ENCODE measurements around the gene NTPCR.
A peak's percentile ranks its signal among the peaks of the same experiment; 100 is the strongest.
"Not testable (repeated sequence)": the region's sequence is repeated elsewhere in the genome, so short reads cannot be mapped to it uniquely, and the experiment has no call there.

The NTPCR gene

GRCh38 chr1:232927166-232927565 lies 23.2 kb upstream of the NTPCR start:
- not testable (repeated sequence) for DNase-seq (ENCODE audit: low read depth, low spot score)

DNA sequence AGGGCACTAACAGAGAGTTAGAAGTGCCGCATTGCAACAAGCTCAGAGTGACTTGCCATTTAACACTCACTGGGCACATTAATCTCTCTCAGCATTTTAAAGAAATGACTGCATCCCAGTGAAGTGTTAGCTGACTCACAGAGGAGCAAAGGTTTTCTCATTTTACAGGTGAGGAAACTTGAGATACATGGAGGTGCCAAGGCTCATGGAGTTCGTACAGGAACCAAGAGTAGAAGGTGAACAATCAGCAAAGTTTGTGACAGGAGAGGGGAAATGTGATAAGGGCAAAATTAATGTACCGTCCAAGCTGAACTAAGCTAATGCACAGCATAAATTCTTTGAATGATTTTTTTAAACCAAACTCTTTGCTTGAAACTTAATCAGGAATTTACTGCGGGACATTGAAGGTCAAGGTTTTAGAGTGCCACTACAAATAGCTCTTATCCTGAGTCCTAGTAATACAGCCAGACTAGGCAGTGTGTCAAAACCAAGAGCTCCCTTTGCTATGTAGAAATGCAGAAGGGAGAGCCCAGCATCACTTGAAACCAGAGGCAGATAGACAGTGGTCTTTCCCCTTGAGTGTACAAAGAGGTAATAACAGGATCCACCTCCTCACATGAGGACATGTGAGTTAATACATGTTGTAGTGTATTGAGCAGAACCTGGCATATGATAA lies 22.4 kb upstream of the NTPCR start:
- no peak for DNase-seq (ENCODE audit: low read depth, low spot score)

- DNase-seq (ENCODE audit: low read depth, low spot score): no peak
Observed at GRCh38 chr1:232932486-232933425, 17.7 kb upstream of the NTPCR start.

GRCh38 chr1:232936941-232937340 lies 13.5 kb upstream of the NTPCR start:
- DNase-seq (ENCODE audit: low read depth, low spot score): no peak

DNA sequence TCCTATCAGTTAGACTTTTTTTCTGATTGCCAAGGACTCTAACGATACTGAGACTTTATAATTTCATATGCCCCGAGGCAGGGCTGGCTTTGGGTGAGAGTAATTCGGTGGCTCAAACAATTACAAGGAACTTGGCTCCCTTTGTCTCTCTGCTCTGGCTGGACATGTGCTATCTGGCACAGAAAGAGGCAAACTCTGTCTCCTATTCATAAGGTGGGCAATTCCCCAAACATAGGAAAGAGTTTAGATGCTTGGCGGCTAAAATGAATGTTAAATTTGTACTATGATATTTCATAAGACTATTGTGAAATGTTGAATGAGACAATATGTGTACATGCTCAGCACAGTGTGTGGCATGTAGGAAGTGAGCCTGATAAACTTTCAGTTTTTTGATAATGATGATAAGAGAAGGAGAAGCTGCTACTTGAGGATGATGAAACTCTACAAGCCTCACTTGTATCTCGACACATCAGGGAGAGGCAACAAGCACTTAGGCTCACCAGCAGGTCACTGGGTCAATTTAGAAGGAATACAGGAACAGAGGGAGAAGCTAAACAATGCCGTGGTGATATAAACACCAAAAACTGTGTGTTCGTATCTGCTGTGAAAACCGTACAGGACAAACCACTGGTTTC lies 12.6 kb upstream of the NTPCR start:
- DNase-seq (ENCODE audit: low read depth, low spot score): no peak

GRCh38 chr1:232938926-232939325 lies 11.5 kb upstream of the NTPCR start:
- no peak for DNase-seq (ENCODE audit: low read depth, low spot score)

DNA sequence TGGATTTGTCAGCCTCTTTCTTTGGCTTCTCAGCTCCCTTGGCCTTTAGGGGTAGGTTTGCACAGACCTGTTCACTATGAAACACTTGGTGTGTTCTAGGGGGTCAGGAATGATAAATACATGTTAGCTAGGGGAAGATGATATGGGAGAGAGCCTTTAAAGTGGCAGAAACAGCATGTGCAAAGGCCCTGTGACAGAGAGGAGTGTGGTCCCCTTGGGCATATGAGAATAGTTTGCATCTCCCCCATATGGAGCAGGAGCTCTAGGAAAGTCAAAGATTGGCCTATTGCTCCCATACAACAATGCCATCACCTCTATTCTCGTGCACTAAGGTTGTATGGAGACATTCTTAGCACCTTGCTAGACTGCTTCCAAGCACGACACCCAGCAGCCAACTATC lies 10.7 kb upstream of the NTPCR start:
- DNase-seq (ENCODE audit: low read depth, low spot score): no peak

GRCh38 chr1:232940262-232940661 lies 10.1 kb upstream of the NTPCR start:
- no peak for DNase-seq (ENCODE audit: low read depth, low spot score)

DNA sequence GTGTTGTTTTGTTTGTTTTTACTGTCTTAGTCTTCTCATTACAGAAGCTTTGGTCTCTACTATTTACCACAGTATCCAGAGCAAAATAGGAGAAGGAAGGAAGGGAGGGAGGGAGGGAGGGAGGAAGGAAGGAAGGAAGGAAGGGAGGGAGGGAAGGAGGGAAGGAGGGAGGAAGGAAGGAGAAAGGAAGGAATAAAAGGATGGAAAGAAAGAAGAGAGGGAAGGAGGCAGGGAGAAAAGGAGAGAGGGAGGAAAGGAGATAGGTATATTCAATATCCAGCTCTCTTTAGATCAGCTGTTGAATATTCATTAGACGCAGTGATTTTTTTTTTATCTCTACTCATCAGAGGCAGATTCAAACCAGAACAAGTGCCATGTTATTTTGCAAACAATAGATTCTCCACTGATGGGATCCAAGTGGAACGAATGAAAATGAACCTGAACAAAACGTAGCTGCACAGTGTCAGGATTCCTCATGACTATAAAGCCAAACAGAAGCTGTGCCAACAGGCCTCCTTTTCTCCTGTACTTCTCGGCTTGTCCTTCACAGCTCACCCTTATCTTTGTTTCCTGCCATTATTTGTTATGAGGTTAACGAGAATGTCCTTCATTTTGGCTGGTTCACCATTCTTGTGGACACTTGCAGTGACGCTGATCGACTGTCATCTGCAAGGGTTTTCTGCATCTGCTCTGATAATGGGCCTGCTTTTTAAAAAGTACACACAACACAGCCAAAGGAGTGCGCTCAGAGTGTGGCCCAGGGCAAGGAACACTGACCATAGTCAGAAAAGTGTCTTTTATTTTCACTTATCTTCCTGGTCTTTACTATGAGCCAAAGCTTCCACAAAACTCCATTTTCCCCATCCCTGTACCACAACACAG lies 7.8 kb upstream of the NTPCR start:
- DNase-seq (ENCODE audit: low read depth, low spot score): no peak

DNA sequence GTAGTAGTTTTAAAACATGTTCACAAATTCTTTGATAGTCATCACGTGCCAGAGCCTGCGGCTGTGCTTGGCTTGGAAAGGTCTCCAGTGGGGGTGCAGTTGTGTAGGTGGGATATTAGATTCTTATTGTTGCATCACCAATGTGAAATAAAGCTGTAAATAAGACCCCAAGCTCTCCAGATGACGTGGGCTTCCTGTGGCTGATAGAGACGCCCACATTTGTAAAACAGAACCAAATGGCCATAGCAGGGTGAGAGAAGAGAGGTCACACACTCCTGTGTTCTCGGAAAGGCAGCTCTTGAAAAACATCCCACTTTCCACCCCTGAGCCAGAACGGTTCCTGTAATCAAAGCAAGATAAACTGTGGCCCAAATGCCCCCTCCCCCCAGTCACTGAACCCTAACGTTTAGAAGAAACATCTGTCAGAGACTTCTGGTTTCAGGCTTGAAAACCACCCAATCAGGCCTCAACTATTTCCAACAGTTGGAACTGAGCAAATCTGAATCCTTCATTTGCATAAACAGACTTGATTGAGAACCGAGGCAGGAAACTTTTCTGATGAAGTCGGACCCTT lies 6.6 kb upstream of the NTPCR start:
- DNase-seq (ENCODE audit: low read depth, low spot score): peak; percentile 39

- DNase-seq (ENCODE audit: low read depth, low spot score): no peak
Observed at GRCh38 chr1:232944347-232944746, 6.1 kb upstream of the NTPCR start.

DNA sequence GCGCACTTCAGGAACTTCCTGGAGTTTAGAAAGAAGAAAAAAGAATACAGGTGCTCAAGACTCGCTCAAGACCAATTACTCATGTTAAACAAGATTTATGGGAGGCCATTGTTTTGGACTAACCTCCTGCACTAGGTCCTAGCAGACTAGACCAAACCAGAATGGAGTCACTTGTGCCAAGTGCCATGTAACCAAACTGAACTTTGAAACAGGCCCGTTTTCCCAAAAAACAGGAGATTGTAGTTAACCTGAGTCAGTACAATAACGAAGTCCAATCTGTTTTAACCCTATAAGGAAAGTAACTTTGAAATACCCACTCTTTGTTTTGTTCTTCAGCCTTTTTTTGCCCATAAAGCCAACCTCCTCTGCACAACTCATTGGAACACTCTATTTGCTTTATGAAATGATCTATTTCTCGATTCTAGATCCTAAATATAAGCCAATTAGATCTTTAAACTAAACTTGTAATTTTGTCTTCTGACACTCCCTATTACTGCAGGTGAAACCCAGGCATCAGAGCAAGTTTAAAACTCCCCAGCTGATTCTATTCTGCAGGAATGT lies 695 bp upstream of the NTPCR start:
- no peak for DNase-seq (ENCODE audit: low read depth, low spot score)

- no peak for DNase-seq (ENCODE audit: low read depth, low spot score)
Observed at GRCh38 chr1:232951180-232951579, 769 bp downstream of the NTPCR start.

DNA sequence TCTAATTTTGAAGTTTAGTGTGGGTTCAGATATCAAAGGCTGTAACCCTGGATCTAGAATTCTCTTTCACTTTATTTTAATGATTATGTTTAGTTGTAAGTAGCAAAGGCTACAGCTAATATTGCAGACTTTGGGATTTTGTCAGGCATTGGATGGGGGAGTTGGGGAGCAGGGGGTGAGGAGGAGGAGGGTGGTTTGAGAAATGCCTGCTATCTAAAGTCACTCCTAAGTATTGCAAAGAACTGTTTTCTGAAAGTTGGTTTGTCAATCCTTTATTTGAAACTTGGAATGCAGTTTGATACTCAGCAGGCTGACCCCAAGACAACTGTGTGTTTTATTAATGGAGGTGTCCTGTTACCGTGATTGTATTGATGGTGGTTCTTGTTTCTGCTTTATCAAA lies 1.2 kb downstream of the NTPCR start:
- no peak for DNase-seq (ENCODE audit: low read depth, low spot score)

GRCh38 chr1:232952514-232953499 lies 2.4 kb downstream of the NTPCR start:
- no peak for DNase-seq (ENCODE audit: low read depth, low spot score)

GRCh38 chr1:232954594-232955365 lies 4.4 kb downstream of the NTPCR start:
- no peak for DNase-seq (ENCODE audit: low read depth, low spot score)

GRCh38 chr1:232956081-232956480 lies 5.7 kb downstream of the NTPCR start:
- no peak for DNase-seq (ENCODE audit: low read depth, low spot score)

DNA sequence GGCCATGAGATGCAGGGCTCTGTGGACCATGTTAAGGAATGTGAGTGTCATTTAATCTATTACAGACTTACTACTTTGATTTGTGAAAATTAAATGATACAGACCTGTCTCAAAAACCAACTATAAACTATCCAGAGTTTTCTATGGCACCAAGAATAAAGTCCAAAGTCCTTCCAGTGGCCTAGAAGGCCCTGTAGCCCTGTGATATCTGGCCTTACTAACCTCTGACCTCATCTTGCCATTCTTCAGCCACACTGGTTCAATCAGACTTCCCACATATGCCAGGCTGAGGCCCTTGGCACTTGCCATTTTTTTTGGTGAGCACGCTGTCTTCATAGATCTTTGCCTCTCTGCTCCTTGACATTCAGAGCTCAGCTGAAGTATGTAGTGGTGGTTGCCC lies 7.7 kb downstream of the NTPCR start:
- no peak for DNase-seq (ENCODE audit: low read depth, low spot score)
